Endothelial cell of umbilical vein (primary cell): ENCODE data around the gene RNF186. TPM values are rescaled to one million over a fixed set of nuclear protein-coding genes. Genes with fewer than 3 reads are reported as not detected.

Source experiments
- BruUV-seq: library from RNA; stranded (reverse); fragments of 400-500 nt; replicated peaks from 2 replicates; lab custom pipeline; 2021; lab: Mats Ljungman, UMichigan
- CTCF ChIA-PET: fragments of 300-600, 350-600 bp; sonication (Branson Sonifier 250); formaldehyde crosslinking; loops from one replicate; lab custom pipeline; 2021; ENCODE audit warnings: antibody characterized with exemption, inconsistent platforms; lab: Charles Lee
- POLR2A ChIA-PET: fragments of 300-600, 350-600 bp; sonication (Branson Sonifier 250); formaldehyde crosslinking; loops from one replicate; lab custom pipeline; 2021; ENCODE audit warnings: antibody characterized with exemption, inconsistent platforms; lab: Charles Lee
- DNase-seq: peaks from one replicate; pipeline ENCODE4 v3.0.0-alpha.2; 2011; ENCODE audit warnings: low read depth, low spot score
- FAIRE-seq: peaks from 2 replicates; lab custom pipeline; 2011; peaks lifted over from hg19 to GRCh38; lab: Jason Lieb, UNC
- H2AFZ ChIP-seq: 2 replicates; pipeline ENCODE4 v1.6.0; 2012; ENCODE audit warnings: low read depth, low read length, control low read depth, inconsistent platforms
- H3K27ac ChIP-seq: 2 replicates; pipeline ENCODE4 v1.5.1; 2011; ENCODE audit warnings: low read depth, mild to moderate bottlenecking, control low read depth, low read length, moderate library complexity; ENCODE audit not compliant: insufficient read depth
- H3K27me3 ChIP-seq, 2 experiments: 2 replicates each; pipeline versions ENCODE4 v1.6.0 to v1.6.1; 2011; ENCODE audit warnings: low read length in 2 of 2, mixed read lengths in 1 of 2; ENCODE audit not compliant: control insufficient read depth in 2 of 2, insufficient read depth in 2 of 2
- H3K36me3 ChIP-seq, 2 experiments: 2 replicates in 1 of 2; 3 replicates in 1 of 2; pipeline ENCODE4 v1.5.1; 2011; ENCODE audit warnings: low read length in 2 of 2, mild to moderate bottlenecking in 1 of 2, moderate library complexity in 1 of 2; ENCODE audit not compliant: control insufficient read depth in 2 of 2, insufficient read depth in 2 of 2; ENCODE audit errors: extremely low read depth in 1 of 2
- H3K4me1 ChIP-seq: 3 replicates; pipeline ENCODE4 v1.5.1; 2011; ENCODE audit warnings: mild to moderate bottlenecking, low read length; ENCODE audit not compliant: control insufficient read depth, insufficient read depth; ENCODE audit errors: extremely low read depth
- H3K4me2 ChIP-seq: 2 replicates; pipeline ENCODE4 v1.6.1; 2011; ENCODE audit warnings: low read length, control low read depth, mixed read lengths; ENCODE audit not compliant: insufficient read depth
- H3K4me3 ChIP-seq, 3 experiments: fragments of 200-600 bp in 1 of 3; sonication (generic), shearing (Covaris generic) in 1 of 3; replicated peaks in 1 of 3; 2 replicates each; pipeline ENCODE4 v1.5.1; 2011 to 2016; ENCODE audit warnings: control low read depth in 3 of 3, low read length in 3 of 3, mild to moderate bottlenecking in 2 of 3, inconsistent platforms in 1 of 3, low read depth in 1 of 3, moderate library complexity in 1 of 3; ENCODE audit not compliant: insufficient read depth in 1 of 3
- H3K79me2 ChIP-seq: 2 replicates; pipeline ENCODE4 v1.6.0; 2012; ENCODE audit warnings: low read length, inconsistent platforms; ENCODE audit not compliant: control insufficient read depth, insufficient read depth
- H3K9ac ChIP-seq: replicated peaks from 2 replicates; pipeline ENCODE3; 2011; ENCODE audit warnings: low read length, control low read depth; ENCODE audit not compliant: insufficient read depth; ENCODE audit errors: extremely low read depth
- H3K9me1 ChIP-seq: replicated peaks from 3 replicates; pipeline ENCODE4 v1.6.0; 2011; ENCODE audit warnings: mild to moderate bottlenecking, low read length; ENCODE audit not compliant: control insufficient read depth, insufficient read depth; ENCODE audit errors: extremely low read depth
- H3K9me3 ChIP-seq: replicated peaks from 2 replicates; pipeline ENCODE4 v1.5.1; 2012; ENCODE audit warnings: low read length, inconsistent platforms; ENCODE audit not compliant: control insufficient read depth, insufficient read depth
- H4K20me1 ChIP-seq: replicated peaks from 2 replicates; pipeline ENCODE3; 2011; ENCODE audit warnings: mild to moderate bottlenecking, low read length; ENCODE audit not compliant: control insufficient read depth, insufficient read depth; ENCODE audit errors: extremely low read depth
- CTCF ChIP-seq, 2 donors: IDR thresholded peaks; 1 replicate in 1 of 2; 2 replicates in 1 of 2; pipeline ENCODE4 v1.5.1; 2011; ENCODE audit warnings: low read length in 2 of 2, mild to moderate bottlenecking in 2 of 2, moderate library complexity in 2 of 2, control low read depth in 1 of 2, inconsistent platforms in 1 of 2, low read depth in 1 of 2; ENCODE audit not compliant: insufficient read depth in 1 of 2; ENCODE audit errors: extremely low read depth in 1 of 2
- EZH2 ChIP-seq: IDR thresholded peaks from 2 replicates; pipeline ENCODE4 v1.6.1; 2012; ENCODE audit warnings: borderline replicate concordance, low read depth, mild to moderate bottlenecking, moderate library complexity, low read length, inconsistent platforms; ENCODE audit not compliant: severe bottlenecking
- GATA2 ChIP-seq: IDR thresholded peaks from 2 replicates; pipeline ENCODE4 v1.7.0; 2011; ENCODE audit warnings: low read depth, mild to moderate bottlenecking, moderate library complexity, mixed read lengths, low read length; ENCODE audit not compliant: insufficient read length, insufficient read depth
- JUN ChIP-seq: IDR thresholded peaks from 2 replicates; pipeline ENCODE4 v1.6.1; 2011; ENCODE audit warnings: borderline replicate concordance, low read depth; ENCODE audit not compliant: insufficient read length, insufficient read depth
- POLR2A ChIP-seq: IDR thresholded peaks from 2 replicates; pipeline ENCODE4 v1.6.1; 2012; ENCODE audit warnings: low read depth, mild to moderate bottlenecking, control low read depth, low read length
- POLR2AphosphoS5 ChIP-seq: IDR thresholded peaks from 2 replicates; pipeline ENCODE4 v1.6.1; 2012; ENCODE audit warnings: low read depth, mild to moderate bottlenecking, control low read depth, low read length, moderate library complexity; ENCODE audit not compliant: insufficient read depth
- dilution Hi-C: fragments of 300-500 bp; cut with MboI; formaldehyde crosslinking; loops from one replicate; pipeline ENCODE4 v1.15.0; 2019; ENCODE audit warnings: low sequenced_read_pairs; ENCODE audit not compliant: extremely low pct_ligation_motif_present
- intact Hi-C: fragments of 100-400 bp; cut with micrococcal nuclease; formaldehyde crosslinking; loops from one replicate; pipeline ENCODE4 v1.10.0; 2022
- polyA plus RNA-seq, 4 experiments: library from polyadenylated mRNA; depleted of rRNA in 3 of 4; stranded (reverse) in 3 of 4; unstranded in 1 of 4; fragments of >200 nt; gene quantifications; 2 replicates each; pipeline versions ENCODE4 v1.2.1 to v1.2.3, GENCODE V29; 2011 to 2012; ENCODE audit warnings: missing spikeins in 1 of 4
- total RNA-seq: library from RNA; stranded (reverse); gene quantifications from 2 replicates; pipeline ENCODE4 v1.2.3, GENCODE V29; 2021

Gene RNF186
- total and polyA plus RNA-seq, 2 donors (not counting 3 experiments of a cell fraction or from before 2014, with no cell fraction given), result not detected

GRCh38 chr1:19774180-19774785 lies 40.8 kb downstream of the RNF186 start:
- Histone ChIP-seq H3K4me1 (no peaks in the 10 kb centered on the region), H3K9me3 (no peaks in the 10 kb centered on the region), H3K27ac (no peak overlapping the region), H3K4me2 (no peak overlapping the region), H3K9ac (no peak overlapping the region), H2AFZ (no peak overlapping the region), H3K27me3 (no peaks in the 10 kb centered on the region), H3K36me3 (no peaks in the 10 kb centered on the region), H3K79me2 (no peaks in the 10 kb centered on the region), H4K20me1 (no peaks in the 10 kb centered on the region), H3K4me3 (no peak overlapping the region), H3K9me1 (no peaks in the 10 kb centered on the region)
- DNase-seq (no peak), FAIRE-seq (no peak)
- TF ChIP-seq POLR2A, result no peak
- TF ChIP-seq POLR2AphosphoS5, result no peak
- TF ChIP-seq CTCF (IDR thresholded peaks at IDR 0.05; ENCODE audit: extremely low read depth in 1 of 2, insufficient read depth in 1 of 2, low read depth in 1 of 2, low read length in 2 of 2), result no peak
- no peak for TF ChIP-seq GATA2
- no peak for TF ChIP-seq JUN
- no peak for TF ChIP-seq EZH2
- ChIA-PET CTCF (interaction anchor here (0.6 kb wide), 1 partner anchor 13 kb away, joined by 3 read pairs; no protein-coding TSS in a partner anchor), POLR2A (no interaction called here)
- intact Hi-C loops, result no loop called here
- no TSS peak for BruUV-seq
- dilution Hi-C loops, result no loop called here
